H9 (cell line): ENCODE data around the gene CDS1. TPM values are rescaled to one million over a fixed set of nuclear protein-coding genes. Genes with fewer than 3 reads are reported as not detected.

Source experiments
- DNase-seq: peaks from one replicate; pipeline ENCODE4 v3.0.0-alpha.2; 2017
- H2AFZ ChIP-seq: one replicate; pipeline ENCODE4 v1.6.1; 2013; ENCODE audit warnings: mild to moderate bottlenecking, low read length, control low read depth, moderate library complexity
- H2AK5ac ChIP-seq: 2 replicates; pipeline ENCODE4 v1.6.1; 2013; ENCODE audit warnings: low read length, control low read depth, mixed read lengths; ENCODE audit not compliant: insufficient read length
- H2BK120ac ChIP-seq: one replicate; pipeline ENCODE4 v1.6.1; 2013; ENCODE audit warnings: low read depth, mild to moderate bottlenecking, low read length, control low read depth, inconsistent platforms; ENCODE audit not compliant: poor library complexity, severe bottlenecking
- H2BK12ac ChIP-seq: 2 replicates; pipeline ENCODE4 v1.6.1; 2013; ENCODE audit warnings: low read length, control low read depth, mixed read lengths, low read depth; ENCODE audit not compliant: insufficient read length
- H2BK15ac ChIP-seq: 2 replicates; pipeline ENCODE4 v1.6.1; 2013; ENCODE audit warnings: low read depth, low read length, control low read depth
- H2BK20ac ChIP-seq: one replicate; pipeline ENCODE4 v1.6.1; 2013; ENCODE audit warnings: low read depth, mild to moderate bottlenecking, low read length, control low read depth, inconsistent platforms; ENCODE audit not compliant: poor library complexity, severe bottlenecking
- H2BK5ac ChIP-seq: 2 replicates; pipeline ENCODE4 v1.6.1; 2013; ENCODE audit warnings: low read length, control low read depth, mixed read lengths; ENCODE audit not compliant: insufficient read length
- H3K14ac ChIP-seq: 2 replicates; pipeline ENCODE4 v1.6.1; 2013; ENCODE audit warnings: low read length, control low read depth; ENCODE audit not compliant: insufficient read depth
- H3K18ac ChIP-seq: 2 replicates; pipeline ENCODE4 v1.6.1; 2013; ENCODE audit warnings: low read depth, mild to moderate bottlenecking, mixed read lengths, low read length, control low read depth; ENCODE audit not compliant: insufficient read length
- H3K23ac ChIP-seq: 2 replicates; pipeline ENCODE4 v1.6.1; 2013; ENCODE audit warnings: low read length, control low read depth, mixed read lengths, low read depth; ENCODE audit not compliant: insufficient read length
- H3K23me2 ChIP-seq: 2 replicates; pipeline ENCODE4 v1.6.1; 2013; ENCODE audit warnings: low read depth, mild to moderate bottlenecking, mixed read lengths, low read length, control low read depth; ENCODE audit not compliant: insufficient read length, poor library complexity, severe bottlenecking
- H3K27ac ChIP-seq: 2 replicates; pipeline ENCODE4 v1.5.1; 2013; ENCODE audit warnings: low read length, control low read depth, mixed read lengths, low read depth; ENCODE audit not compliant: insufficient read length
- H3K27me3 ChIP-seq: 2 replicates; pipeline ENCODE4 v1.6.1; 2013; ENCODE audit warnings: low read length, control low read depth, inconsistent platforms; ENCODE audit not compliant: insufficient read depth
- H3K4ac ChIP-seq: 2 replicates; pipeline ENCODE4 v1.6.1; 2013; ENCODE audit warnings: low read depth, mild to moderate bottlenecking, control low read depth, inconsistent platforms, low read length, moderate library complexity
- H3K4me1 ChIP-seq: 2 replicates; pipeline ENCODE4 v1.6.1; 2013; ENCODE audit warnings: low read length, control low read depth, inconsistent platforms; ENCODE audit not compliant: insufficient read depth
- H3K4me2 ChIP-seq: 2 replicates; pipeline ENCODE4 v1.6.1; 2013; ENCODE audit warnings: low read length, control low read depth, mixed read lengths; ENCODE audit not compliant: insufficient read length, insufficient read depth
- H3K56ac ChIP-seq: 2 replicates; pipeline ENCODE4 v1.6.1; 2013; ENCODE audit warnings: low read depth, mild to moderate bottlenecking, mixed read lengths, low read length, control low read depth; ENCODE audit not compliant: insufficient read length
- H3K79me1 ChIP-seq: 2 replicates; pipeline ENCODE4 v1.6.1; 2013; ENCODE audit warnings: low read depth, mild to moderate bottlenecking, moderate library complexity, low read length, control low read depth, inconsistent platforms; ENCODE audit not compliant: insufficient read depth, poor library complexity, severe bottlenecking
- H3K79me2 ChIP-seq: 2 replicates; pipeline ENCODE4 v1.6.1; 2013; ENCODE audit warnings: low read length, control low read depth, inconsistent platforms; ENCODE audit not compliant: insufficient read depth
- H3K9ac ChIP-seq: 2 replicates; pipeline ENCODE4 v1.6.1; 2013; ENCODE audit warnings: low read length, control low read depth, mixed read lengths; ENCODE audit not compliant: insufficient read length; ENCODE audit errors: extremely low read depth
- H3K9me3 ChIP-seq: one replicate; pipeline ENCODE4 v1.6.1; 2013; ENCODE audit warnings: low read depth, low read length, inconsistent platforms; ENCODE audit not compliant: control insufficient read depth
- H3T11ph ChIP-seq: one replicate; pipeline ENCODE4 v1.6.1; 2013; ENCODE audit warnings: mild to moderate bottlenecking, low read length, control low read depth, inconsistent platforms
- H4K20me1 ChIP-seq: one replicate; pipeline ENCODE4 v1.6.1; 2013; ENCODE audit not compliant: control insufficient read depth, insufficient read length, insufficient read depth
- H4K5ac ChIP-seq: 2 replicates; pipeline ENCODE4 v1.6.1; 2013; ENCODE audit warnings: low read depth, mild to moderate bottlenecking, mixed read lengths, low read length, control low read depth; ENCODE audit not compliant: insufficient read length
- H4K8ac ChIP-seq: replicated peaks from 2 replicates; pipeline ENCODE4 v1.6.1; 2013; ENCODE audit warnings: low read length, control low read depth, mixed read lengths, low read depth; ENCODE audit not compliant: insufficient read length
- H4K91ac ChIP-seq: 2 replicates; pipeline ENCODE4 v1.6.1; 2013; ENCODE audit warnings: low read depth, mild to moderate bottlenecking, moderate library complexity, mixed read lengths, low read length, control low read depth; ENCODE audit not compliant: insufficient read length
- H3K27ac Mint-ChIP-seq, 3 experiments: 2 replicates in 2 of 3; 3 replicates in 1 of 3; pipeline ENCODE4 v1.8.0; 2020 to 2021; ENCODE audit warnings: mixed read lengths in 3 of 3, mild to moderate bottlenecking in 1 of 3, moderate library complexity in 1 of 3
- H3K27me3 Mint-ChIP-seq: 2 replicates; pipeline ENCODE4 v1.8.0; 2021; ENCODE audit warnings: low read depth, mild to moderate bottlenecking, moderate library complexity, mixed read lengths
- H3K36me3 Mint-ChIP-seq, 3 experiments: 2 replicates in 2 of 3; 3 replicates in 1 of 3; pipeline ENCODE4 v1.8.0; 2020 to 2021; ENCODE audit warnings: low read depth in 3 of 3, mixed read lengths in 3 of 3; ENCODE audit not compliant: insufficient read depth in 1 of 3
- H3K4me1 Mint-ChIP-seq, 2 experiments: 2 replicates each; pipeline ENCODE4 v1.8.0; 2020; ENCODE audit warnings: mixed read lengths in 2 of 2
- H3K4me3 Mint-ChIP-seq, 2 experiments: 2 replicates in 1 of 2; 3 replicates in 1 of 2; pipeline ENCODE4 v1.8.0; 2020 to 2021; ENCODE audit warnings: mild to moderate bottlenecking in 2 of 2, mixed read lengths in 2 of 2, moderate library complexity in 1 of 2
- H3K9me3 Mint-ChIP-seq, 2 experiments: 2 replicates in 1 of 2; 3 replicates in 1 of 2; pipeline ENCODE4 v1.8.0; 2020; ENCODE audit warnings: mild to moderate bottlenecking in 2 of 2, mixed read lengths in 2 of 2, moderate library complexity in 1 of 2
- WGBS: extraction: QIAGEN DNeasy Blood & Tissue Kit; methylation state at CpG from one replicate; pipeline ENCODE4 v1.1.7; 2013; ENCODE audit warnings: missing lambda C conversion rate, low lambda C conversion rate, mixed read lengths; ENCODE audit not compliant: insufficient read length; ENCODE audit errors: extremely low coverage; 5-methylcytosine and 5-hydroxymethylcytosine counted together
- total RNA-seq: library from RNA; stranded (reverse); gene quantifications from 2 replicates; pipeline ENCODE4 v1.2.1, GENCODE V29; 2021
- TF ChIP-seq, protein P1 (sequence below): fragments of 200-600 bp; sonication (generic); conservative IDR thresholded peaks from 3 replicates; pipeline ENCODE4 v1.8.0; 2021; ENCODE audit warnings: antibody characterized with exemption, mild to moderate bottlenecking

Gene CDS1
- total RNA-seq, 1 experiment from 2014 or later: 7.5 TPM

DNA sequence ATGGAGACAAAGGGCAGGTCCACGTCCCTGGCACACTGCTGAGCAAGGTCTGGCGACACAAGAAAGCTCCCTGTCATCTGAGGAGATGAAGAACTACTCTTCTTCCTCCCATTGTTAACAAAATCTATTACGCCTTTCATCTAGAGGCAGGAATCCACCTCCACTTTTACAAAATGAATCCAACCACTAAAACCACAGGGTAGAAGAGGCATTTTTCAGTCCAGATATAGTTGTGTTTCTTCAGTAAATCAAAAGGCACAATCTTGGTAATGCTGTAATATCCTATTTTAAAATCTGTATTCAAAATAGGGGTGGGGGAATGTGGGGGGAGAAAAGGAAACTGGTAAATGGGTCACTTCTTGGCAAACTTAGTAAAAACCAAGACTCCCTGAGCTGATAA is 101.4 kb downstream of the CDS1 start:
- H3K27ac Mint-ChIP-seq: peak overlapping the region in 2 of 3 experiments; percentile 36 to 50; a peak in 2 of 7 replicates
- H3K4me1 Mint-ChIP-seq: peaks cover 4 to 12% of the 10 kb centered on the region in 2 experiments; a peak in 3 of 4 replicates
- Histone ChIP-seq H2BK5ac (no peak overlapping the region), H3K4me1 (no peaks in the 10 kb centered on the region), H3K56ac (no peak overlapping the region), H3K4ac (no peak overlapping the region), H2BK20ac (no peak overlapping the region), H3K23me2 (no peaks in the 10 kb centered on the region), H3K27ac (no peak overlapping the region), H3K79me1 (no peaks in the 10 kb centered on the region), H4K5ac (no peak overlapping the region), H2BK120ac (no peak overlapping the region), H2AFZ (no peak overlapping the region), H3T11ph (no peak overlapping the region), H4K20me1 (no peaks in the 10 kb centered on the region), H4K8ac (no peak overlapping the region), H2BK15ac (no peak overlapping the region), H3K27me3 (no peaks in the 10 kb centered on the region), H3K79me2 (no peaks in the 10 kb centered on the region), H2BK12ac (no peak overlapping the region), H3K4me2 (no peak overlapping the region), H3K18ac (no peak overlapping the region), H4K91ac (no peak overlapping the region), H3K9ac (no peak overlapping the region), H3K9me3 (no peaks in the 10 kb centered on the region), H3K23ac (no peak overlapping the region), H2AK5ac (no peak overlapping the region), H3K14ac (no peak overlapping the region)
- H3K36me3 Mint-ChIP-seq: peaks cover 17 to 59% (median 58%) of the 10 kb centered on the region in 3 experiments; a peak in 6 of 7 replicates
- no peaks in the 10 kb centered on the region for H3K9me3 Mint-ChIP-seq
- TF ChIP-seq, protein P1, sequence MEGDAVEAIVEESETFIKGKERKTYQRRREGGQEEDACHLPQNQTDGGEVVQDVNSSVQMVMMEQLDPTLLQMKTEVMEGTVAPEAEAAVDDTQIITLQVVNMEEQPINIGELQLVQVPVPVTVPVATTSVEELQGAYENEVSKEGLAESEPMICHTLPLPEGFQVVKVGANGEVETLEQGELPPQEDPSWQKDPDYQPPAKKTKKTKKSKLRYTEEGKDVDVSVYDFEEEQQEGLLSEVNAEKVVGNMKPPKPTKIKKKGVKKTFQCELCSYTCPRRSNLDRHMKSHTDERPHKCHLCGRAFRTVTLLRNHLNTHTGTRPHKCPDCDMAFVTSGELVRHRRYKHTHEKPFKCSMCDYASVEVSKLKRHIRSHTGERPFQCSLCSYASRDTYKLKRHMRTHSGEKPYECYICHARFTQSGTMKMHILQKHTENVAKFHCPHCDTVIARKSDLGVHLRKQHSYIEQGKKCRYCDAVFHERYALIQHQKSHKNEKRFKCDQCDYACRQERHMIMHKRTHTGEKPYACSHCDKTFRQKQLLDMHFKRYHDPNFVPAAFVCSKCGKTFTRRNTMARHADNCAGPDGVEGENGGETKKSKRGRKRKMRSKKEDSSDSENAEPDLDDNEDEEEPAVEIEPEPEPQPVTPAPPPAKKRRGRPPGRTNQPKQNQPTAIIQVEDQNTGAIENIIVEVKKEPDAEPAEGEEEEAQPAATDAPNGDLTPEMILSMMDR: no peak
- H3K27me3 Mint-ChIP-seq: no peaks in the 10 kb centered on the region
- WGBS: no CpG with 5 or more reads among the region's 3 CpGs
- H3K4me3 Mint-ChIP-seq: no peak overlapping the region
- DNase-seq: no peak
